Astrocyte of the spinal cord (primary cell): Measurements from ENCODE around the gene PLA2G4B.

Experiments
- DNase-seq: peaks from one replicate; pipeline ENCODE4 v3.0.0; 2011; ENCODE audit warnings: low read depth, low spot score
- H3K4me3 ChIP-seq: 2 replicates; pipeline ENCODE4 v1.5.1; 2011; ENCODE audit warnings: low read depth, mild to moderate bottlenecking, low read length, moderate library complexity
- in situ Hi-C: cut with HindIII; loops from 2 replicates; pipeline ENCODE4 v1.10.0; 2017; ENCODE audit warnings: low sequenced_read_pairs
- TF ChIP-seq, protein P1 (sequence below): IDR thresholded peaks from 2 replicates; pipeline ENCODE4 v1.5.1; 2012; ENCODE audit warnings: low read depth, mild to moderate bottlenecking, low read length, inconsistent platforms

The PLA2G4B gene

GRCh38 chr15:41812820-41813375 lies 25.7 kb upstream of the PLA2G4B start:
- no peak overlapping the region for H3K4me3 ChIP-seq
- TF ChIP-seq, protein P1, sequence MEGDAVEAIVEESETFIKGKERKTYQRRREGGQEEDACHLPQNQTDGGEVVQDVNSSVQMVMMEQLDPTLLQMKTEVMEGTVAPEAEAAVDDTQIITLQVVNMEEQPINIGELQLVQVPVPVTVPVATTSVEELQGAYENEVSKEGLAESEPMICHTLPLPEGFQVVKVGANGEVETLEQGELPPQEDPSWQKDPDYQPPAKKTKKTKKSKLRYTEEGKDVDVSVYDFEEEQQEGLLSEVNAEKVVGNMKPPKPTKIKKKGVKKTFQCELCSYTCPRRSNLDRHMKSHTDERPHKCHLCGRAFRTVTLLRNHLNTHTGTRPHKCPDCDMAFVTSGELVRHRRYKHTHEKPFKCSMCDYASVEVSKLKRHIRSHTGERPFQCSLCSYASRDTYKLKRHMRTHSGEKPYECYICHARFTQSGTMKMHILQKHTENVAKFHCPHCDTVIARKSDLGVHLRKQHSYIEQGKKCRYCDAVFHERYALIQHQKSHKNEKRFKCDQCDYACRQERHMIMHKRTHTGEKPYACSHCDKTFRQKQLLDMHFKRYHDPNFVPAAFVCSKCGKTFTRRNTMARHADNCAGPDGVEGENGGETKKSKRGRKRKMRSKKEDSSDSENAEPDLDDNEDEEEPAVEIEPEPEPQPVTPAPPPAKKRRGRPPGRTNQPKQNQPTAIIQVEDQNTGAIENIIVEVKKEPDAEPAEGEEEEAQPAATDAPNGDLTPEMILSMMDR = no peak
- DNase-seq = no peak
- in situ Hi-C loops = no loop called here

GRCh38 chr15:41813426-41813825 lies 25.2 kb upstream of the PLA2G4B start:
- no peak overlapping the region for H3K4me3 ChIP-seq
- in situ Hi-C loops = no loop called here
- TF ChIP-seq, protein P1 = no peak
- no peak for DNase-seq

DNA sequence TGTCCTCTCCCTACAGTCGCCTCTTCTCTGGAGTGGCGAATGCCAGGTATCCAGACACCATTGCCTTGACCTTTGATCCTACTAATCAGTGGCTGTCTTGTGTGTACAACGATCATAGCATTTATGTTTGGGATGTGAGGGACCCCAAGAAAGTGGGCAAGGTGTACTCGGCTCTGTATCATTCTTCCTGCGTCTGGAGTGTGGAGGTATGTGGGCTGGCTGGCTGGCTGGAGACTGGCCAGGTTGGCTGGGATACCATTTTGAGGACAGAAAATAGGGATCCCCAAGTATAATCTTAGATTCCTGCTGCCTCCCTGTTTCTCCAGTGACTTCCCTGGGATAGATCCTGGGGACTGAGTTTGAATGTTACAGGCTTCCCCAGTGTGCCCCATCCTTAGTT lies 24.1 kb upstream of the PLA2G4B start:
- in situ Hi-C loops = no loop called here
- no peak for DNase-seq
- no peak overlapping the region for H3K4me3 ChIP-seq
- TF ChIP-seq, protein P1 = no peak

DNA sequence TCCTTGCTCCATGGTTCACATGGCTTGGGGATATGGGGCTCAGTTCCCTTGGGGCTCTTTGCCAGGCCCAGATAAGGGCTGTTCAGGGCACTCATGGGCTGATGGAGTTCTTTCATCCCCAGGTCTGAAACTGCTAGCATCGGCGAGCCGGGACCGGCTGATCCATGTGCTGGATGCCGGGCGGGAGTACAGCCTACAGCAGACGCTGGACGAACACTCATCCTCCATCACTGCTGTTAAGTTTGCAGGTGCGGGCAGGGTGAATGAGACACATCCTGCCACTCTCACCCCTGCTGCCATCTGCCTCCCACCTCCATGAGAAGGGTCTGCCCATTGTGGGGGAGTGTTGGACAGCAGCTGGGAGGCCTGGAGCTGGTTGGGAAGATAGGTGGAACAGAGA lies 21.9 kb upstream of the PLA2G4B start:
- TF ChIP-seq, protein P1 = no peak
- no peak for DNase-seq
- in situ Hi-C loops = no loop called here
- no peak overlapping the region for H3K4me3 ChIP-seq

- in situ Hi-C loops = no loop called here
- TF ChIP-seq, protein P1 = no peak
- H3K4me3 ChIP-seq = no peak overlapping the region
Measured at GRCh38 chr15:41817327-41817726, 21.3 kb upstream of the PLA2G4B start.

GRCh38 chr15:41817781-41818180 lies 20.9 kb upstream of the PLA2G4B start:
- TF ChIP-seq, protein P1 = no peak
- DNase-seq = no peak
- in situ Hi-C loops = no loop called here
- H3K4me3 ChIP-seq = no peak overlapping the region

More at GRCh38 chr15:41817327-41817726, 21.3 kb upstream of the PLA2G4B start:
- DNase-seq = no peak

GRCh38 chr15:41819455-41820050 lies 19.1 kb upstream of the PLA2G4B start:
- H3K4me3 ChIP-seq = no peak overlapping the region
- TF ChIP-seq, protein P1 = no peak
- DNase-seq = no peak
- in situ Hi-C loops = no loop called here
